ENCODE data around the gene SNTA1. TPM values are rescaled to one million over a fixed set of nuclear protein-coding genes. Genes with fewer than 3 reads are reported as not detected.
"Not testable (repeated sequence)": the region's sequence is repeated elsewhere in the genome, so short reads cannot be mapped to it uniquely, and the experiment has no call there.

Gene SNTA1
- total RNA-seq, 1 donor from 2014 or later, result 4.7 TPM

- peak; percentile 39 for ATAC-seq
Measured at GRCh38 chr20:33465481-33466302, 22.1 kb upstream of the SNTA1 start.

DNA sequence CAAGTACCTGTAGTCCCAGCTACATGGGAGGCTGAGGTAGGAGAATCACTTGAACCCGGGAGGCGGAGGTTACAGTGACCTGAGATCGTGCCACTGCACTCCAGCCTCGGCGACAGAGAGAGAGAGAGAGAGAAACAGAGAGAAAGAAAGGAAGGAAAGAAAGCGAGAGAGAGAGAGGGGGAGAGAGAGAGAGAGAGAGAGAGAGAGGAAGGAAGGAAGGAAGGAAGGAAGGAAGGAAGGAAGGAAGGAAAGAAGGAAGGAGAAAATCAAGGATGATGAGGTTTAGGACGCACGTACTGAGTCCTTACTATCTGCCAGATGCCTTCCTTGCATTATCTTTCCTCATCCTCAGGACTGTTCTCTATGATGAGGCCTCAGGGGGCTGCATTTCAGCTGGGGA lies 21.2 kb upstream of the SNTA1 start:
- ATAC-seq, result not testable (repeated sequence)

DNA sequence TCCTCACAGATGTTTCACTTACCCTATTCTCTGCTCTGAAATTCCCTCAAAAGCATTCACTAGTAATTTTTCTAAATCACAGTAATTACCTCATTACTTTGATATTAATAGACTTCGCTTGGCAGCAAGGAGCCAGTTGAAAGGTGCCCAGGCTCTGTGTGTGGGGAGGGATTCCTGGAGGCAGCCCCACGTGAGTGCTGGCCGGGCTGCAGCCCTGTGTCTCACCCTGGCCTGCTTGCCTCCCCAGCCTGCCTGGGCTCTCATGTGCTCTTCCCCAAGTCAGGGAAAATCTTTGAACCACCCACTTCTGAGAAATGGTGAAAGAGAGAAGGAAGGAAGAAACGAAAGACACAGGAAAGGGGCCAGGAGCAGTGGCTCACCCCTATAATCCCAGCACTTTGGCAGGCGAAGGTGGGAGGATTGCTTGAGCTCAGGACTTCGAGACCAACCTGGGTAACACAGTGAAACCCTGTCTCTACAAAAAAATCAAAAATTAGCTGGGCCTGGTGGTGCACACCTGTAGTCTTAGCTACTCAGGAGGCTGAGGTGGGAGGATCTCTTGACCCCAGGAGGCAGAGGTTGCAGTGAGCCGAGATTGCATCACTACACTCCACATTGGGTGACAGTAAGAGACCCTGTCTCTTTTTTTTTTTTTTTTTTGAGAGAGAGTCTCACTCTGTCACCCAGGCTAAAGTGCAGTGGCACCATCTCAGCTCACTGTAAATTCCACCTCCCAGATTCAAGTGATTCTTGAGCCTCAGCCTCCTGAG lies 20.0 kb upstream of the SNTA1 start:
- no peak for ATAC-seq

GRCh38 chr20:33460711-33461110 lies 17.1 kb upstream of the SNTA1 start:
- ATAC-seq, result peak; percentile 20

DNA sequence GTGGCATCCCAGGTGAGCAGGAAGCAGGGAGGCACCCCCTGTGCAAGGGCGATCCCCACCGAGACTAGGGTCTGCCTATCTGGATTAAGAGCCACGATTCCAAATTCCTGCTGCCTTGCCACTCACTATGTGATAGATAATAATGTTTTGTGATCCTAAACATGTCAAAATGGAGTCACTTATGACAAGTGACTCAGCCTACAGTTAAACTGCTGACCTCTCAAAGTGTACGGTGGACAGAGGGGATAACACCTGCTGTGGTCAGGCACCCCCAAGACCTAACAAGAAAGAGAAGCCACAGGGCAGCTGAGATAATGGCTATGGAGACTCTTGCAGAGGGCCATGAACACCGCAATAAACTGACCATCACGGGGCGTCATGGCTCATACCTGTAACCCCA lies 16.0 kb upstream of the SNTA1 start:
- no peak for ATAC-seq

DNA sequence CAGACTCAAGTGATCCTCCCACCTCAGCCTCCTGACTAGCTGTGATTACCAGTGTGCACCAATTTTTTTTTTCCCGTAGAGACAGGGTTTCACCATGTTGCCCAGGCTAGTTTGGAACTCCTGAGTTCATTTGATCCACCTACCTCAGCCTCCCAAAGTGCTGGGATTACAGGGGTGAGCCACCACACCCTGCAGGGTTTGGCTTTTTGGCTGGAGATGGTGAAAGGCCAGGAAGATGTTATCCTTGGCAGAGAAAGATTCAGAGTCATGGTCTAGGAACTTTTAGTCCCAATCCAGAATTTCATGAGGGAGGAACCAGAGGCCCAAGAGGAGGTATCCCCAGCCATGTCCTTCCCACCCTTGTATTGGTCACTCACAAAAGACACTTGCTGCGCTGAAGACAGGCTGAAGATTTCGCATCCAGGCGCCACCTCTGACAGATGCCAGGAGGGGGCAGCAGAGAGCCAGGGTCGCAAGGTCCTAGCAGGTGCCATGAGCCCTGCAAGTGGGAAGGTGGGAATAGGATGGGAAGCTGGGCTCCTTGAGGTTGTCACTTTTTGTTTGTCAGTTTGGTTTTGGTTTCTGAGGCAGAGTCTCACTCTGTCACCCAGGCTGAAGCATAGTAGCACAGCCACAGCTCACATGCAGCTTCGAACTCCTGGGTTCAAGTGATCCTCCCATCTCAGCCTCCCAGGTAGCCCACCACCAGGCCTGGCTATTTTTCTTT lies 13.5 kb upstream of the SNTA1 start:
- peak; percentile 88 for ATAC-seq

DNA sequence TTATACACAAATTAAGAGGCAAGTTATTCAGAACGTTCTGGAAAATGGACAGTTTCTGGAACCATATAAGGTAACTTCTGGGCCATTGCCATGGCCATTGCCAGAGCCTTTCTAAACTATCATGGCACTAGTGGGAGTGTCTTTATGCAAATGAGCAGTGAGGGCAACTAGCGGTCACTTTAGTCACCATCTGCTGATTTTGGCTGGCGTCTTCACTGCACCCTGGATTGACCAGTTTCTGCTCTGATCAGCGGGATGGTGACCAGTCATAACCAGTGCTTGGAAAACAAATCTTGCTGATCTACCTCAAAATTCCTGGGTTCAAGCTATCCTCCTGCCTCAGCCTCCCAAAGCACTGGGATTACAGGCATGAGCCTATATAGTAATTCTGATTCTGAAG lies 7.3 kb upstream of the SNTA1 start:
- ATAC-seq, result peak; percentile 89

DNA sequence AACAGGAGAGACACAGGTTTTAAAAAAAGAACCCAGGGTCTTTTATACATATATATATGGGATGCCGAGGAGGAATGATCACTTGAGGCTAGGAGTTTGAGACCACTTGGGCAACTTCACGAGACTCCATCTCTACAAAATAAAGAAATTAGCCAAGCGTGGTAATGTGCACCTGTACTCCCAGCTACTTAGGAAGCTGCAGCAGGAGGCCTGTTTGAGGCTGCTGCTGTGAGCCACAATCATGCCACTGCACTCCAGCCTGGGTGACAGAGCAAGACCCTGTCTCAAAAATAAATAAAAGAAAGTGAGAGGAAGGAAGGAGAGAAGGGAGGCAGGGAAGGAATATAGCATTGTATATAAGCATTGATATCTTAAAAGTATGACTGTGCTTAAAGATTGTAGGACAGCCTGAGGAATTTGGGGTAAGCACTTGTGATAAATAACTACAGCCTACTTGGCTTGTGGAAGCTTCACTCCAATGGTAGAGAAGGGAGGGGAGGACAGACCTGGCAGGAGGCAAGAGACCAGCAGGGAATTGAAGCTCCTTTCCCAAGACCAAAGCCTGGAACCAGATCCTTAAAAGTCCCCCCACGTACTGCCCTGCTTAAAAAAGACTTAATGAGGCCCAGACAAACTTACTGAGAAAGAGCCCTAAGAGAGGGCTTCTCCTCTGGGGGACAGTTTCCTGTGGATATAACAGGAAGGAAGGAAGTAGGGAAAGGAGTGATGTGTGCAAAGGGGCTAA lies 2.5 kb upstream of the SNTA1 start:
- ATAC-seq, result no peak

DNA sequence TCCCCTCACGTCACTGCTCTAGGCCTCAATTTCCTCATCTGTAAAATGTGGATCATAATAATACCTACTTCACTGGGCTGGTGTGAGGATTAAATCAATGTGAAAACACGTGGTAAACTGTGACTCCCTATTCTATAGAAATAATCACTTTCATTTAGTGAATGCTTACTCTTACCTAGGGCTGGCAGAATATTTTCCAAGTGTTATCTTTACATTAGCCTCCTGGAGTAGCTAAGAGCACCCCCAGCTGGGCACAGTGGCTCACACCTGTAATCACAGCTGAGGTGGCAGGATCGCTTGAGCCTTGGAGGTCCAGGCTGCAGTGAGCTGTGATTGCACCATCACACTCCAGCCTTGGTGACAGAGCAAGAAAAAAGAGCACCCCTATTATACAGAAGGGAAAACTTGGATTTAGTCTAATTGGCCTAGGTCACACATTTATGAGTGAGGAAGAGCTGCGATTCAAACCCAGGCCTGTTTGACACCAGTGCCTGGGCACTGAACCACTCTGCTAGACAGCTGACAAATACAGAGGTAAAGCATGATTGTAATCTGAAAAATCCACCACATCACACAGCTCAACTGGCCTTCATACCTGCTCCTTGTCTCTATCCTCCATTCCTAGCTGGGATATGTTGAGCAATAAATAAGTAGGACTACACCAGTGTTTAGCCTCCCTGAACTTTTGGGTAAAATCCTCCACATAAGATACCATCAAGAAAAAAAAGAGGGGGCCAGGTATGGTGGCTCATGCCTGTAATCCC lies 1.4 kb upstream of the SNTA1 start:
- peak; percentile 36 for ATAC-seq

DNA sequence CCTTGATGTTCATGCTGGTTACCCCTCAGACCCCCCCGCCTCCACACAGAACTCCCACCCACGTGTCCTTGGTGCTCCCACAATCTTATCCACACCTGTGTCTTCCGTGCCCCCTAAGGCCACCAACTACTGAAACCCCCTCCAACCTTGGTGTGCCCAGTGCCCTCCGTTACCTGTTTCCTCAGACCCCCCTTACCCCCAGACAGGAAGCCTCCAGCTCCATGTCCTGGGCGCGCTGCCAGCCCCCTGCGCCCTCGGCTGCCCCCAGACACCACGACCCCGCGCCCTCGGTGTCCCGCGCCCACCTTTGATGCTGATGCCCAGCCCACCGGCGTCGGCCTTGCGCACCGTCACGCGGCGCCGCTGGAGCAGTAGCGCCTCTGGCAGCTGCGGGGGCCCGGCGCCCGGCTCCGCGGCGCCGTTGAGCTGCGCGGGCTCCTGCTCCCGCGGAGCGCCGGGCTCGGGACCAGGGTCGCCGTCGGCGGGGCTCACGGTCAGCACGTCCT lies 504 bp downstream of the SNTA1 start:
- peak; percentile 7 for ATAC-seq

DNA sequence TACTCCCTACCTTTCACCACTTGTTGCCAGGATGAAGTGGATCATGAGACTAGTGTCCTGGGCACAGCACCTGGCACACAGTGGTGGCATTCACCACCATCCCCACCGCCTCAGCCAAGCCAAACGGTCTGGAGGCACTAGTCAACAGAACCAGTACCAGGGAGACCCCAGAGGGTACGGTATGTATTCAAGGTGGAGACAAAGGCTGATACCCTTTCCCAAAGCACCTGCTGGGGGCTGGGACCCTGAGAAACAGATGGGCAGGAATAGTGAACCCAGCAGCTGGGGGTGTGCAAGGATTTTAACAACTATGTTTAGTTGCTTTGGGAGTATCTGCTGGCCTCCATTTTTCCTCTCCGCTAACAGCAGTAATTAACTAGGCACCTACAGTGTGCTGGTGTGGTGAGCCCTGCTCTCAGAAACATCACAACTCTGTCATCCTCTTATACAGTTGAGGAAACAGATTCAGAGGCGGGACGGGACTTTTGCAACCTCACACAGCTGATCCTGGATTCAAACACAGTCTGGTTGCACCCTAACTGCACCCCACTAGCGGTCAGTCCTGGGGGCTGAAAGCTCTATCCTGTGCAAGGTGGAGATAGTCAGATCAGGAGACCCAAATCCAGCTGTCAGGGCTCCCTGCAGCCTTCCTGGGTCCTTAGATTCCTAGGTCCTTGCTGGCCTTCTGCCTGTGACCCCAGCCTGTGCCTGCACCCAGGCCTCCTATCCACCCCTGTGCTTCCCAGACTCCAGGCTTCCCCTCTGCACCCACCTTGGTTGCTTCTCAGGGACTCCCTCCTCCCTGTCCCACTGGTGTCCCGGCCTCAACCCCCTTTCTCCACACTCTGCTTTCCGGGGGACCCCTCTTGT lies 1.2 kb downstream of the SNTA1 start:
- ATAC-seq, result peak; percentile 4

DNA sequence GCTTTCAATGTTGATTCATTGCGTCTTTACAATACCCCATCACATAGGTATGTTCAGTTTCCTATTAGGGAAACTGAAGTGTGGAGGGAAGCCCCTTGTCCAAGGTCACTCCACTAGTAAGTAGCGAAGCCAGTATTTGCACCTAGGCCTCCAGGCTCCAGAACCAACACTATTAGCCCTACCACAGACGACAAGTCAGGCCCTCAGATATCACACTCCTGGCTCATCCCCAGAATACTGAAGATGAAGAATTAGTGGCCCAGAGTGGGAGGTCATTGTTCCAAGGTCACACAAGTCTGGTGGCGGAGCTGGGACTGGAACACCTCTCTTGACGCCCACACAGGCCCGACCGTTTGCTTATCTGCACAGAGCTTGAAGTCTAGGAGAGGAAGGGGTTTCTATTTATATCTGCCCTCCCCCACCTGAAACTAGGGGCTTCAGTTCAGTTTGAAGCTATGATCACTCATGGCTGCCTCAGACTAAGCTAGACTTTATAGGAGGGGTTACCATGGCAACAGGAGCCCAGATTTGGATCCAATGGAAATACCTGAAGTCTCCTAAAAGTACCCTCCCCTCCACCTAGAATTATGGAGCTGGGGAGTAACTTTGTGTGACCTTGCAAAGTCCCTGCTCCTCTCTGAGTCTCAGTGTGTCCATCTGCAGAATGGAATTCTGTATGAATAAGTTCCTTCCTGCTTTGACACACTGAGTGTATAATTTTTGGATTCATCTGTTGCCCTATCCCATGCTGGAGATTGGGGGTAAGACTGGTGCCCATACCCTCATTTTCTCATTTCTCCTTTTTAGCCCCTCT lies 2.2 kb downstream of the SNTA1 start:
- ATAC-seq, result no peak

- not testable (repeated sequence) for ATAC-seq
Measured at GRCh38 chr20:33440562-33440961, 3.0 kb downstream of the SNTA1 start.

GRCh38 chr20:33438481-33438880 lies 5.1 kb downstream of the SNTA1 start:
- no peak for ATAC-seq

- ATAC-seq, result no peak
Measured at GRCh38 chr20:33437141-33437911, 6.2 kb downstream of the SNTA1 start.

DNA sequence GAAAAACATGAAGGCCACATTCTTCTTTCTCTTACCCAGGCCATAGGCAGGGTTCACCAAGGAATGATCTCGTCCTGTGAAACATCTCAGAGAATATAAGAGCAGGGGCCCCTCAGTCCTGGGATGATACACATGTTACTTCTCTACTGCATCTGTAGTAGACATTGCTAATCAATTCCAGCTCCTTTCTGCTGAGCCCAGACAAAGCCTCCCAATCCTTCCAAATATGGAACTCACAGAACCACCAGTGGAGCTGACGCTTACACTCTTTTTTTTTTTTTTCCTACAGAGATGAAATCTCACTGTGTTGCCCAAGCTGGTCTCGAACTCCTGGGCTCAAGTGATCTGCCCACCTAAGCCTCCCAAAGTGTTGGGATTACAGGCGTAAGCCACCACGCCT lies 9.1 kb downstream of the SNTA1 start:
- no peak for ATAC-seq

- ATAC-seq, result peak; percentile 64
Measured at GRCh38 chr20:33433465-33434234, 9.9 kb downstream of the SNTA1 start.

Data from esophagus mucosa (tissue), 1 donor.